CD4-positive, alpha-beta T cell treated with Interleukin-4 for 1 hour (primary cell): ENCODE measurements around the gene GCHFR.

Experiments used
- DNase-seq, 2 donors: peaks; one replicate each; pipeline ENCODE4 v3.0.0-alpha.2; 2020 to 2022

The GCHFR gene

GRCh38 chr15:40782609-40783227, 18.9 kb downstream of the GCHFR start:
- peak; percentile 77 to 82 for DNase-seq

GRCh38 chr15:40785164-40785563, 21.3 kb downstream of the GCHFR start:
- DNase-seq = no peak

GRCh38 chr15:40785814-40786213, 21.9 kb downstream of the GCHFR start:
- DNase-seq = no peak

- peak; percentile 34 to 50 for DNase-seq
Measured at GRCh38 chr15:40787344-40787841, 23.5 kb downstream of the GCHFR start.

GRCh38 chr15:40787991-40788390, 24.1 kb downstream of the GCHFR start:
- no peak for DNase-seq

- DNase-seq = no peak
Measured at GRCh38 chr15:40789119-40789518, 25.3 kb downstream of the GCHFR start.

- no peak for DNase-seq
Measured at GRCh38 chr15:40789999-40790398, 26.1 kb downstream of the GCHFR start.

GRCh38 chr15:40790718-40791117, 26.9 kb downstream of the GCHFR start:
- no peak for DNase-seq

GRCh38 chr15:40792394-40792793, 28.5 kb downstream of the GCHFR start:
- DNase-seq = no peak

- DNase-seq = no peak
Measured at GRCh38 chr15:40793216-40793989, 29.5 kb downstream of the GCHFR start.

GRCh38 chr15:40796041-40796440, 32.2 kb downstream of the GCHFR start:
- no peak for DNase-seq

GRCh38 chr15:40796512-40796911, 32.6 kb downstream of the GCHFR start:
- no peak for DNase-seq

GRCh38 chr15:40799523-40799922, 35.7 kb downstream of the GCHFR start:
- DNase-seq = no peak

- no peak for DNase-seq
Measured at GRCh38 chr15:40803076-40803475, 39.2 kb downstream of the GCHFR start.

- no peak for DNase-seq
Measured at GRCh38 chr15:40803688-40804087, 39.8 kb downstream of the GCHFR start.

GRCh38 chr15:40806672-40807027, 42.8 kb downstream of the GCHFR start:
- DNase-seq = no peak

- DNase-seq = peak; percentile 94 to 95
Measured at GRCh38 chr15:40807028-40807887, 43.4 kb downstream of the GCHFR start, which contains the start of the genes DNAJC17 and ZFYVE19. TSS of gene DNAJC17 (minus strand) at chr15:40807473. CDS start at chr15:40807446, 27 bp downstream. TSS of gene ZFYVE19 (plus strand) at chr15:40807089. CDS start at chr15:40807590, 501 bp downstream.

GRCh38 chr15:40807888-40808461, 44.1 kb downstream of the GCHFR start:
- no peak for DNase-seq

- no peak for DNase-seq
Measured at GRCh38 chr15:40808861-40809450, 45.1 kb downstream of the GCHFR start.

GRCh38 chr15:40812721-40813425, 49.0 kb downstream of the GCHFR start:
- DNase-seq = no peak

GRCh38 chr15:40815042-40815698, 51.3 kb downstream of the GCHFR start:
- DNase-seq = no peak
